DMS153 (cell line): Measurements from ENCODE around the gene PKMYT1.
"Not testable (repeated sequence)": the region's sequence is repeated elsewhere in the genome, so short reads cannot be mapped to it uniquely, and the experiment has no call there.

ENCODE experiments used
- DNase-seq: peaks from one replicate; lab custom pipeline; 2025; lab: John Stamatoyannopoulos, UW

Gene PKMYT1

DNA sequence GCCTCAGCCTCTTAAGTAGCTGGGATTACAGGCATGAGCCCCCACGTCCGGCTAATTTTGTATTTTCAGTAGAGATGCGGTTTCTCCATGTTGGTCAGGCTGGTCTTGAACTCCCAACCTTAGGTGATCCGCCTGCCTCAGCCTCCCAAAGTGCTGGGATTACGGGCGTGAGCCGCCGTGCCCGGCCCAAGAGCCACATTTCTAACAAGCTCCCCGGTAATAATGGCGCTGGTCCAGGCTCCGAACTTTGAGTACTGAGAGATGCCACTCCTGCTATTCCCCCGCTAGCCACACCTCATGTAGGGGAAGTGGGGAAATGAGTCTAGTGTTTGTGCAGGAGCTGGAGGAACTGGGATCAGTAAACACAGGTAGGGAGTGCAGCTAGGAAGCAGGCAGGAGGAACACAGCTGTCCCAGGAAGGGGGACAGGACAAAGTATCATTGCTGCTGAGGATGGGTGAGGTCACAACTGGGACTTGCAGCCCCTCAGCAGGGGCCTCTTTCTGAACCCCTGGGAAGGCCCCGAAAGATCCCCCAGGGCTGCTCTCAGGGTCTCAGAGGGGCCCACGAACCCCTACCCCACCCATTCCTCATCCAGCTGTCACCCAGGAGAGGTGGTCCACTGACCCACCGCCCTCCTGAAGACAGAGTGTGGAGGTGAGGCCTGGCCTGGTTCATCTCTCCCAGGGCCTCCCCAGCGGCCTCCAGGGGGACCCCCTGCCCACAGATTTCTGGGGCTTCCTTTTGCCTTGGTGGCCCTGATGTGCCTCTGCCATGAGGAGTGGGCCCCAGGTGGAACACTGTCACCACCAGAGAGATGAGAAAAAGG, 19.8 kb downstream of the PKMYT1 start:
- no peak for DNase-seq

- DNase-seq, result no peak
Observed at GRCh38 chr16:2959206-2959605, 21.0 kb downstream of the PKMYT1 start.

DNA sequence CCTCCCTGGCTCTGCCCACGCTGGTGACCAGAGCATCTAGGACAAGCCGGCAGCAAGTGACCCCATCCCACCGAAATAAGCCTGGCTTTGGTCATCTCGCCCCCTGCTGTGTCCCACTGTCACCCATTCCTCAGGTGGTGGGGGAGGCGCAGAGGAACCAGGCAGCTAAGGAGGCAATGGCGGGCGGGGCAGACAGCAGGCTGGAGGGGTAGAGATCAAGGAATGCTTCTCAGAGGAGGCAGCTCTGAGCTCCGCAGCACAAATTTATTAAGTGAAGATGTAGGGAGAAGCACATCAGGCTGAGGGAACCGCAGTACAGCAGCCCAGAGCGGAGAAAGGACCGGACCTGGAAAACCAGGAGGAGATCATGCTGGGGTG, 23.7 kb downstream of the PKMYT1 start:
- DNase-seq, result no peak

GRCh38 chr16:2955779-2956578, 24.3 kb downstream of the PKMYT1 start:
- no peak for DNase-seq

DNA sequence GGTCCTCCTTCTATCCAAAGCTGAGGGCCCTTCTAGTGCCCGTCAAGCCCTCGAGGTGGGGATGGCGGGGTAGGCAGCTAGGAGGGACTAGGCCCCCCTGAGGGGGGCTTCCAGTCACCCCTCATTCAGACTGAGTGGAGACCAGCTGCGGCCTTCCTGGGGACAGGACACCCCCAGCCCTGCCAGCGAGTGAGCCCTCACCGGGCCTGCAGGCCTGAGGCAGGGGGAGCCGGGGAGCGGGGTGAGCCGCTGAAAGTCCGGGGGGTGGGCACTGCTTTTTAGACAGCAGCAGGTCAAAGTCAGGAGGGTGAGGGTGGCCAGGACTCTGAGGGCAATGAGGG, 24.8 kb downstream of the PKMYT1 start:
- no peak for DNase-seq

DNA sequence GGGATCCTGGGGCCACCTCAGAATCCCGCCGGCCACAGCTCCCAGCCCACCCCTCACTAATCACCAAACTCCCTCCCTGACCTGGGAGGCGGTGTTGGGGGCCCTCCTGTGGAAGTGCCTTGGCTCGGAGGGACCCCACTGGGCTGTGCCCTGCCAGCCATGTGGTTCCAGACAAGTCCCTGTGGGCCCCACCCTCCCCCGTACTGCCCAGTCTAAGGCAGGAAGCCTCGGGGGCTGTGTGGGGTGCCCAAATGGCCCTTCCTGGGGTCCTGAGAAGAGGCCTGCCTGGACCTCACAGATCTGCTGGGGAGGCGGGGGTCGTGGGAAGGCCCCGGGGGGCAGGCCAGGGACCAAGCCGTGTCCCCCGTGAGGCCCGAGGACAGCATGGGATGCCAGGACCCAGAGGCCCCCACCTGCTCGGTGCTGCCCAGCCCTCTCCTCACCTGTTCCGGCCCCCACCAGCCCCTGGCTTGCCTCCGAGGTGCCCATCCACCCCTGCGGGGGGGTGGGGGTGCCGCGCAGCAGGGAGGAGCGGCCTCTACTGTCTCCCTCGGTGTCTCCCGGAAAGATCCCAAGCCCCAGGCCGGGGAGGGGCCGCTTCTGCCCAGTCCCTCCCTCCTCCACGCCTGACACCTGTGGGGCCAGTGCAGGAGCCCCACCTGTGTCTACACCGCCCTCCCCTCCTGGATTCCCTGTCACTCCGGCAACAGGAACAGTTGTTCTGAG, 25.4 kb downstream of the PKMYT1 start:
- DNase-seq, result peak; percentile 10

- DNase-seq, result peak; percentile 24
Observed at GRCh38 chr16:2953706-2954627, 26.3 kb downstream of the PKMYT1 start.

- peak; percentile 43 for DNase-seq
Observed at GRCh38 chr16:2952679-2953078, 27.6 kb downstream of the PKMYT1 start.

GRCh38 chr16:2950773-2951172, 29.5 kb downstream of the PKMYT1 start:
- no peak for DNase-seq

DNA sequence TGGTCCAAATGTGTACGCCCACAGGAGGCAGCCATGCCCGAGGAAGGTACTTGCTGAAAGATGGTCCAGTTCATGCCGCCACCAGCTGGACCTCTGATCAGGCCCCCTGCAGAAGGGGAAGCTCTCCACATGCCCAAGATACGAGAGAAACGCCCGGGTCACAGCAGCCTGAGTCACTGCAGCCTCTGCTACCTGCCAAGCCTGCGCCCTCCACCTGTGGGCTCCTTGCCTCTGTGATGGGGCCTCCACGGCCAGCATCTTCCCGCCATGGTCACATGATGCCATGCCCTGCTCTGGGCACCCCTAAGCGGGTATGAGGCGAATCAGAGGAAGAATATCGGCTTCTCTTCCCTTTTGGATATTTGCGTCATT, 29.9 kb downstream of the PKMYT1 start:
- DNase-seq, result no peak

- no peak for DNase-seq
Observed at GRCh38 chr16:2949705-2950352, 30.4 kb downstream of the PKMYT1 start.

DNA sequence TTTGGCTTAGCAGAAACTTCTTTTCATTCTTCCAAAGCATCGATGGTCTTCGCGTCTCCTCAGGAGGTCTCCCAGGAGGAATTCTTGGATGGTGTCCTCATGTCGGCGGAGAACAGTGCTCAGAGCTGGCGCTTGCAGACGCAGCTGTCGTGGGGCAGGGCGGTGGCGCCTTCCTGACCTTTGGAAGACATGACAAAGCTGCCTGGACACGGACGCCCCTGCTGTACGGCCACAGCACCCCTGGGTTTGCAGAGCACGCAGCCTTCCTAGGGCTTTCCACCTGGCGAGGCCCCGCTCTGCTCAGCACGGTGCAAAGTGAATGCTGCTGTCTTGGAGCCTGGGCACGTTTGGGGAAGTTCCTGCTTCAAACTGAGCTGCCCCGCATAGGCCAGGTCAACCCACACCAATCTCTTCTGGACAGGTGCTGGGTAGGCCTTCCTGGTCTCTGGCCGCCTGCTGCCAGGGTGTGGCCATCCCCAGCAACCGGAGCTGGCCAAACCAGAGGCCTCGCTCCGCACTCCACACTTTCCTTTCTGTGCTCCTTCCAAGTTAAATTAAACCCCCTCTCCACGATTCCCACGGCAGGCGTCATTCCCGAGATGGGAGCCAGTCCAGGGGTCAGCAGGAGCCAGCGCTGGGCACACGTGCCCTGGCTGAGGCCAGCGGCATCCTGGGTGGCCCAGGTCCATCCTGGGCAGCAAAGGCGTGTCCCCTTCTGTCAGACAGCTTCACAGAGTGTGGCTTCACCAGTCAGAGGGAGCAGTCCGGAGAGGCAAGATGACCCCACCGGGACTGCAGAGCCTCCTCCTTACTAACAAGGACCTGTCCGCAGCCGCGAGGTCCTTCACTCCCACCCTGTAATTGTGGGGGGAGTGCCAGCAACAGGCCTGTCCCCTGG, 31.2 kb downstream of the PKMYT1 start:
- DNase-seq, result no peak

DNA sequence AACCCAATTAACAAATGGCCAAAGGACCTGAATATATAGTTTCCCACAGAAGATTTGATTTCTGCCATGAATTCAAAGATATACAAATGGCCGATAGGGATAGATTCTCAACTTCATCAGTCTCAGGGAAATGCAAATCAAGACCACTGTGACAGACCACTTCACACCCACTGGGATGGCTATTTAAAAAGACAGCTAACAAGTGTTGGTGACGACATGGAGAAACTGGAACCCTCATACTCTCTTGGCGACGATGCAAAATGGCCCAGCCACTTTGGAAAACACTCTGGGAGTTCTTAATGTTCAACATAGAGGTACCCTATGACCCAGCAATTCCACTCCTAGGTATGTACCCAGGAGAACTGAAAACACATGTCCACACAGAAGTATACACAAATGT, 33.6 kb downstream of the PKMYT1 start:
- no peak for DNase-seq

GRCh38 chr16:2943716-2944115, 36.5 kb downstream of the PKMYT1 start:
- DNase-seq, result not testable (repeated sequence)

GRCh38 chr16:2942045-2942444, 38.2 kb downstream of the PKMYT1 start:
- no peak for DNase-seq

GRCh38 chr16:2939968-2940367, 40.3 kb downstream of the PKMYT1 start:
- no peak for DNase-seq

DNA sequence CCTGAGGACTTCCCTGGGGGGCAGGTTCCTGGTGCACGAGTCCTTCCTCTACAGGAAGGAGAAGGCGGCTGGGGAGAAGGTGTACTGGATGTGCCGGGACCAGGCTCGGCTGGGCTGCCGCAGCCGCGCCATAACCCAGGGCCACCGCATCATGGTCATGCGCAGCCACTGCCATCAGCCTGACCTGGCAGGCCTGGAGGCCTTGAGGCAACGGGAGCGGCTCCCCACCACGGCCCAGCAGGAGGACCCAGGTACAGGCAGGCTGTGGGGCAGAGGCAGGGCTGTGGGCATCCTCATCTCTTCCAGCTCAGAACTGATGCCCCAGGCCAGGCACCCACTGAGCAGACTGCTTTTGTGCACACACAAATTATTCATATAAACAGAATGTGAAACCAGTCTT, 42.0 kb downstream of the PKMYT1 start:
- DNase-seq, result no peak

- DNase-seq, result no peak
Observed at GRCh38 chr16:2937170-2937569, 43.1 kb downstream of the PKMYT1 start.

DNA sequence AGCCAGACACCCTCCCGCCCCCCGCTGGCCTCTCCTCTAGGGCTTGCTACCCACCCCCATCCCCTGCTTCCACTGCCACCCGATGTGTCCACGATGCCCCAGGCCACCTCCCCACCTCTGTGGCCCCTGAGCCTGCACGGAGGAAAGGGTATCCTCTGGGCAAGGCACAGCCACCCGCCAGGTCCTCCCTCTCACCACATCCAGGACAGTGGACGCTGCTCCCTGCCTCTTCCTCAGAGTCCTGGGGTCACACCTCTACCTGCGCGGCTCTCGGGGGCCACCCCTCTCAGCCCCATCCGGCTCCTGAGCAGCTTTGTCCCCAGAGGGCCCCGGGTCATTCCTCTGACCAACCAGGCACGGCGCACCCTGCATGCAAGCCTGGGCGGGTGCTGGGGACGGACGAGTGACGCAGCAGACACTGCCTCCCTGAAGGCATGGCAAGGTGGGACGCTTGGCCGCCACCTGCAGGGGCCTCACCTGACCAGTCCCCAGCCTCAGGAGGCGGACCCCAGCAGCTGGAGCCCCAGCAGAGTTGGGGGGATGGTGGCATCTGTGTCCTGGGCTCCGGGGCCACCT, 43.7 kb downstream of the PKMYT1 start:
- DNase-seq, result no peak

- no peak for DNase-seq
Observed at GRCh38 chr16:2934450-2934849, 45.8 kb downstream of the PKMYT1 start.
